Epithelial cell of proximal tubule (primary cell): ENCODE data around the gene C6orf132. TPM values are rescaled to one million over a fixed set of nuclear protein-coding genes. Genes with fewer than 3 reads are reported as not detected.

Experiments
- DNase-seq: peaks from one replicate; pipeline ENCODE4 v3.0.0-alpha.2; 2011; ENCODE audit warnings: low read depth
- H3K4me3 ChIP-seq: 2 replicates; pipeline ENCODE4 v1.5.1; 2011; ENCODE audit warnings: low read depth, mild to moderate bottlenecking, low read length
- total RNA-seq: library from RNA; depleted of rRNA; stranded (reverse); fragments of >200 nt; gene quantifications from 2 replicates; pipeline ENCODE4 v1.2.3, GENCODE V29; 2015
- TF ChIP-seq, protein P1 (sequence below): conservative IDR thresholded peaks from 2 replicates; pipeline ENCODE4 v1.5.1; 2012; ENCODE audit warnings: low read depth, mild to moderate bottlenecking, low read length

The C6orf132 gene
- total RNA-seq, 1 donor from 2014 or later, result 19.8 TPM

DNA sequence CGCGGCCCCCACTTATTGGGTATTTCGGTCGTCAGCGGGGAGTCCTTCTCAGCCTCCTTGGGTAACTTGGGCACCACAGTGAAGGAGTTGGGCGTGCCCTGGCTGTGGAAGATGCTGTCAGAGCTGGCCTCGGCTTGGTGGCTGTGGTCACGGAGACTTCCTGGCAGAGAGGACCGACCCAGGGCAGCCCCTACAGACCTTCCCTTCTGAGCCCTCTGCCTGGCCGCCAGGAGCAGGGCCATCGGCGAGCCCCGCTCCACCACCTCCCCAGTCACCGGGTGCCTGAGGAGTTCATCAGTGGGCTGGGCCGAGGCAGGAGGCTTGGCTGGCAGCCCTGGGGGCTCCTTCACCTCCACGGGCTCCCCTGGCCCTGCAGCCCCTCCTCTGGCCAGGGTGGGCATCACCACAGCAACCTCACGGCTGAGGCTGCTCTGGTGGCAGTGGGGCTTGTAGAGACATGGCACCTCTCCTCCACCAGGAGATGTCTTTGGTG lies 37.2 kb downstream of the C6orf132 start:
- DNase-seq, result no peak
- TF ChIP-seq, protein P1, sequence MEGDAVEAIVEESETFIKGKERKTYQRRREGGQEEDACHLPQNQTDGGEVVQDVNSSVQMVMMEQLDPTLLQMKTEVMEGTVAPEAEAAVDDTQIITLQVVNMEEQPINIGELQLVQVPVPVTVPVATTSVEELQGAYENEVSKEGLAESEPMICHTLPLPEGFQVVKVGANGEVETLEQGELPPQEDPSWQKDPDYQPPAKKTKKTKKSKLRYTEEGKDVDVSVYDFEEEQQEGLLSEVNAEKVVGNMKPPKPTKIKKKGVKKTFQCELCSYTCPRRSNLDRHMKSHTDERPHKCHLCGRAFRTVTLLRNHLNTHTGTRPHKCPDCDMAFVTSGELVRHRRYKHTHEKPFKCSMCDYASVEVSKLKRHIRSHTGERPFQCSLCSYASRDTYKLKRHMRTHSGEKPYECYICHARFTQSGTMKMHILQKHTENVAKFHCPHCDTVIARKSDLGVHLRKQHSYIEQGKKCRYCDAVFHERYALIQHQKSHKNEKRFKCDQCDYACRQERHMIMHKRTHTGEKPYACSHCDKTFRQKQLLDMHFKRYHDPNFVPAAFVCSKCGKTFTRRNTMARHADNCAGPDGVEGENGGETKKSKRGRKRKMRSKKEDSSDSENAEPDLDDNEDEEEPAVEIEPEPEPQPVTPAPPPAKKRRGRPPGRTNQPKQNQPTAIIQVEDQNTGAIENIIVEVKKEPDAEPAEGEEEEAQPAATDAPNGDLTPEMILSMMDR, result no peak
- H3K4me3 ChIP-seq, result no peak overlapping the region

DNA sequence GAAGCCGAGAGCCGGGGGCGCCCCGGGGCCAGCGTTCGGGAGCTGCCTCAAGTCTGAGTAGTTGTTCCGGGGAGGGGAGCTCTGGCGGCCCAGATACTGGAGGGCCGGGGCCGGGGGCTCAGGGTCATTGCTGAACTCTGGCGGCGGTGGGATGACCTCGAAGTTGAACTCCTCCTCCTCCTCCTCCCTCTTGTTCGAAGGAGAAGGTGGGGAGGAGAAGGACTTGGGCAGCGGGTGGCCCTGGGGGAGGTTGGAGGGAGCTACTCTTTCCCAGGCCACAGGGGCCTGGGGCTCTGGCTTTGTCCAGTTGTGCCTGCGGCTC lies 37.7 kb downstream of the C6orf132 start:
- H3K4me3 ChIP-seq, result no peak overlapping the region
- TF ChIP-seq, protein P1, result no peak

DNA sequence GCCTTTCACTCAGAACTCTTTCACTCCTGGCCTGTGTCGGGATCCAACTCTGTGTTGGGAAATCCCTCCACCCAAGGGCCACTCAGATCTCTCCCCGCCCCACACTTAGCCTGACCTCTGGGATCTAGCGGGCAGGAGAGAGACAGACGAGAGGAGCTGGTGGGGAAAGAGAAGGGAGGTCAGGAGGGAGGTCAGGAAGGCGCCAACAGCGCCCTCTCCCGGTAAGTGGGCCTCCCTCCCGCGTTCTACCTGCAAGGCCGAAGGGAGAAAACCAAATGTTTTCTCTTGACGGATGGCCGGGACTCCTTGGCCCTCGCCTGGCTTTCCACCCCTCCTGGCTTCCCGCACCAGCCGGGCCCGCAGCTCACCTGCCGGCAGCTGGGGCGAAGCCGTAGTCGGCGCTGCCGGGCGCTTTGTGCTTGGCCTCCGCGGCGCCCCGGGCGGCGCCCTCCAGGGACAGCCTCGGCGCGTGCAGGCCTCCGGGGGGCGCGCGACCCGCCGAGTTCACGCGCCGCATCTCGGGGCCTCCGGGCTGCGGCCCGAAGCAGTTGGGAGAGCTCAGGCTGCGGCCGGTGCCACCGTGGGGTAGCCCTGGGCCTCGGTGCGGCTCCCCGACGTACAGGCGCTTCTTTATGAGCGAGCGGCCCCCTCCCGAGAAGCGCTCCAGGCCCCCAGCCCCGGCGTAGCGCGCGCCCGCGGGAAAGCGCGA lies 38.2 kb downstream of the C6orf132 start:
- peak overlapping the region; percentile 34 for H3K4me3 ChIP-seq
- no peak for DNase-seq
- TF ChIP-seq, protein P1, result peak; percentile 61

More for the DNA sequence above, 37.7 kb downstream of the C6orf132 start:
- DNase-seq, result no peak

DNA sequence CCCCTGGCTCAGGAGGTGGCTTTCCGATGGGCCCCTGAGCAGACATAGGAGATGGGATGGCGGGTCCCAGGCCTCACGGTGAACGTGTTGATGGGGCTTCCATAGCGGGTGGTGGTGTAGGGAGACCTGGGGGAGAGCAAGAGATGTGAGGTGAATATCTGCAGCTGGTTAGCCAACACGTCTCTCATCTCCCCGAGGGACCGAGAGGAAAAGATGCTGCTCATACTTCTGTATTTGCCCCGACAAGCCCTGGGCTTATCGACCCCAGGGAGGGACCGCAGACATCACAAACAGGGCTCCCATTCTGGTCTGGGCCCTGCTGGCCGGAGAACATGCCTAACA lies 38.7 kb downstream of the C6orf132 start:
- TF ChIP-seq, protein P1, result no peak
- DNase-seq, result no peak
- no peak overlapping the region for H3K4me3 ChIP-seq

DNA sequence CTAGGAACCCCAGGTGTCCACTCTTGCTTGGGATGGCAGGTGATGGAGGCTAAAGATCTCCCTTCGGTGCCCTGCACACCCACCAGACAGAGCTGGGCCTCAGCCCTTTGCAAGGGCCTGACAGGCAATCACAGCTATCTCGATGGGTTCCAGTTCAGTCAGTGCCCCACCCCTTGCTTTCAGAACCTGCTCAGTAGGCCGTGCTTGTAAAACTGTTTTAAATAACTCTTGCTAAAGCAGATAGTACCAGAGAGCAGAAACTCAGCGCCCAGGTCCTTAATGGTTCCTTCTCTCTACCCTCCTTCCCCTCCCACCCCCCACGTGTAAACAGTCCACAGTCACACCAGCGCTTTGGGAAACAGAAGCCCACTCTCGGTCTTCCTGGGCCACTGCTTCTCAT lies 39.2 kb downstream of the C6orf132 start:
- TF ChIP-seq, protein P1, result no peak
- no peak overlapping the region for H3K4me3 ChIP-seq
- no peak for DNase-seq

DNA sequence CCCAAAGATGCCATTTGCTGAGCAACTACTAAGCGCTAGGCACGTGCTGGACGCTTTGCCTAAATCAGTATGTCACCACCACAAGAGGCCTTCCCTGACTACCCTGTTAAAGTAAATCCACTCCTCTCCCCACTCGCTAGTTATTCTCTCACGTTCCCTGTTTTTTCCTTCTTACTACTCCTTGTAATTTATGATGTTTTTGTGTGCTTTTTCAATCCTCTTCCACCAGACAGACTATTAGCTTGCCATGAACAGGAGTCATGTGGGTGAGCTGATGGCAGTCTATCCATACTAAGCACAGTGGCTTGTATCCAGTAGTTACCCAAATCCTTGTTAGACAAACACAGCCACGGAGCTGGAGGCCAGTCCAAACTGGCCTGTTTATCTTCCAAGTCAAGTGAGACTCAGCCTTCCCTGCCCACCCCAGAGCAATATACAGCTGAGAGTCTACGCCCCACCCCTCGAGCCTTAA lies 41.2 kb downstream of the C6orf132 start:
- TF ChIP-seq, protein P1, result no peak
- H3K4me3 ChIP-seq, result no peak overlapping the region
- DNase-seq, result no peak
